Nephron (organoid): ENCODE measurements around the gene EFCAB11.

Experiments used
- H3K27ac Mint-ChIP-seq, 3 experiments: 2 replicates each; pipeline ENCODE4 v1.8.0; 2020; ENCODE audit warnings: mixed read lengths in 3 of 3, mild to moderate bottlenecking in 2 of 3, moderate library complexity in 1 of 3
- H3K27me3 Mint-ChIP-seq: 2 replicates; pipeline ENCODE4 v1.8.0; 2021; ENCODE audit warnings: low read depth, mild to moderate bottlenecking, moderate library complexity, mixed read lengths
- H3K36me3 Mint-ChIP-seq: 2 replicates; pipeline ENCODE4 v1.8.0; 2020; ENCODE audit warnings: low read depth, mixed read lengths
- H3K4me1 Mint-ChIP-seq: 2 replicates; pipeline ENCODE4 v1.8.0; 2020; ENCODE audit warnings: mixed read lengths
- H3K4me3 Mint-ChIP-seq, 3 experiments: 2 replicates each; pipeline ENCODE4 v1.8.0; 2020; ENCODE audit warnings: mild to moderate bottlenecking in 3 of 3, mixed read lengths in 3 of 3, moderate library complexity in 2 of 3
- H3K9me3 Mint-ChIP-seq: 2 replicates; pipeline ENCODE4 v1.8.0; 2020; ENCODE audit warnings: mixed read lengths
- TF ChIP-seq, protein P1 (sequence below), 3 experiments: fragments of 200-600 bp; sonication (generic); IDR thresholded peaks; one replicate each; pipeline ENCODE4 v1.5.0; 2021; ENCODE audit warnings: antibody characterized with exemption in 3 of 3; ENCODE audit not compliant: unreplicated experiment in 3 of 3

Gene EFCAB11

DNA sequence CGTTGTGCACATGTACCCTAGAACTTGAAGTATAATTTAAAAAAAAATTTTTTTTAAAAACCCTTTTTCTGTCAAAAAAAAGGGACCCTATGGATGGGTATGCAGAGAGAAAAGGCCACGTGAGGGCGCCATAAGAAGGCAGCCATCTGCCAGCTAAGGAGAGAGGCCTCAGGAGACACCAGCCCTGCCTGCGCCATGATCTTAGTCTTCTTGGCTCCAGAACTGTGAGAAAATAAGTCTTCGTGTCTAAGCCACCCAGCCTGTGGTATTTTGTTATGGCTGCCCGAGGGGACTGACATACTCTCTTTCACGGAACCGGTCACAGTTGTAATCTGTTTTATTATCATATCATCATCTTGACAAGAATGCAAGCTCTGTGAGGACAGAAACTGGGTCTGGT lies 174.8 kb downstream of the EFCAB11 start:
- H3K27me3 Mint-ChIP-seq: peaks cover 5% of the 10 kb centered on the region
- H3K9me3 Mint-ChIP-seq: no peaks in the 10 kb centered on the region
- H3K4me3 Mint-ChIP-seq: no peak overlapping the region
- TF ChIP-seq, protein P1, sequence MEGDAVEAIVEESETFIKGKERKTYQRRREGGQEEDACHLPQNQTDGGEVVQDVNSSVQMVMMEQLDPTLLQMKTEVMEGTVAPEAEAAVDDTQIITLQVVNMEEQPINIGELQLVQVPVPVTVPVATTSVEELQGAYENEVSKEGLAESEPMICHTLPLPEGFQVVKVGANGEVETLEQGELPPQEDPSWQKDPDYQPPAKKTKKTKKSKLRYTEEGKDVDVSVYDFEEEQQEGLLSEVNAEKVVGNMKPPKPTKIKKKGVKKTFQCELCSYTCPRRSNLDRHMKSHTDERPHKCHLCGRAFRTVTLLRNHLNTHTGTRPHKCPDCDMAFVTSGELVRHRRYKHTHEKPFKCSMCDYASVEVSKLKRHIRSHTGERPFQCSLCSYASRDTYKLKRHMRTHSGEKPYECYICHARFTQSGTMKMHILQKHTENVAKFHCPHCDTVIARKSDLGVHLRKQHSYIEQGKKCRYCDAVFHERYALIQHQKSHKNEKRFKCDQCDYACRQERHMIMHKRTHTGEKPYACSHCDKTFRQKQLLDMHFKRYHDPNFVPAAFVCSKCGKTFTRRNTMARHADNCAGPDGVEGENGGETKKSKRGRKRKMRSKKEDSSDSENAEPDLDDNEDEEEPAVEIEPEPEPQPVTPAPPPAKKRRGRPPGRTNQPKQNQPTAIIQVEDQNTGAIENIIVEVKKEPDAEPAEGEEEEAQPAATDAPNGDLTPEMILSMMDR (IDR thresholded peaks at IDR 0.05; ENCODE audit: unreplicated experiment in 3 of 3): no peak
- H3K36me3 Mint-ChIP-seq: no peaks in the 10 kb centered on the region
- H3K27ac Mint-ChIP-seq: no peak overlapping the region
- H3K4me1 Mint-ChIP-seq: peaks cover 8% of the 10 kb centered on the region

DNA sequence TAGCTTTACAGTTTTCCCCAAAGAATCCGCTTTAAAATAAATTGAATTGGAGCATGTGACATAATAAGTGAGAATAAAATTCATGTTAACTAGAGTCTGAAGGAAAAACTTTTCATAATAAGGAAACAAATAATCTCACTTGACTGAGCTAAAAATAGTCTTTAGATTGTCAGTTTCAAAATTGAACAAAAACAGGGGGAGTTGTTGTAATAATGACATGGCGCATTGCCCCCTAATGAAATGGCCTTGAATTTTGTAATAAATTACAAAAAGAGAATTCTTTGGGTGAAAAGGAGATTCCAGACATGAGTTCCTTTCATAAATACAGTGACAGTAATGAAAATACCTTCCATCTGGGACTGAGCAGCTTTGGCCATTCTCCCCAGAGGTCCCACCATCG lies 178.6 kb downstream of the EFCAB11 start:
- TF ChIP-seq, protein P1 (IDR thresholded peaks at IDR 0.05; ENCODE audit: unreplicated experiment in 3 of 3): no peak
- no peak overlapping the region for H3K27ac Mint-ChIP-seq
- no peaks in the 10 kb centered on the region for H3K36me3 Mint-ChIP-seq
- H3K9me3 Mint-ChIP-seq: no peaks in the 10 kb centered on the region
- H3K27me3 Mint-ChIP-seq: peaks cover 17% of the 10 kb centered on the region
- peaks cover 4% of the 10 kb centered on the region for H3K4me1 Mint-ChIP-seq
- no peak overlapping the region for H3K4me3 Mint-ChIP-seq

DNA sequence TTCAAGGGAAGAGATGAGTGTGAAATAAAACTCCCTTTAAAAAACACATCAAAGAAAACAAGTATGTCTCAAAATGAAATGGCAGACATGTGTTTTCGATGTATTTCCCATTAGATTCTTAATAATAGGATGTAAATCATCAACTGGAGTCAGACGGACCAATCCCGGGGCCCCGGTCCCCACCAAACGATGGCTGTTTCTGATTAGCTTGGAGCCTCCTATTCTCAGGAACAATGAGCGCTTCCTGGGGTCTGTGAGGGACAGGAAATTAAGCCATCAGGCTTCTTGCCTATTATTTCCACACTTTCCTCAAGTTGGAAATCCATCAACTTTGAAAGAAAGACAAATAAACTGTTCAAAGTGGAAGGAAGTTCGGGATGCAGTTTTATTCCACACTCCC lies 179.4 kb downstream of the EFCAB11 start:
- Mint-ChIP-seq H3K4me1 (peaks cover 4% of the 10 kb centered on the region), H3K27ac (no peak overlapping the region), H3K36me3 (no peaks in the 10 kb centered on the region), H3K27me3 (peaks cover 17% of the 10 kb centered on the region), H3K9me3 (no peaks in the 10 kb centered on the region), H3K4me3 (no peak overlapping the region)
- TF ChIP-seq, protein P1 (IDR thresholded peaks at IDR 0.05; ENCODE audit: unreplicated experiment in 3 of 3): no peak

DNA sequence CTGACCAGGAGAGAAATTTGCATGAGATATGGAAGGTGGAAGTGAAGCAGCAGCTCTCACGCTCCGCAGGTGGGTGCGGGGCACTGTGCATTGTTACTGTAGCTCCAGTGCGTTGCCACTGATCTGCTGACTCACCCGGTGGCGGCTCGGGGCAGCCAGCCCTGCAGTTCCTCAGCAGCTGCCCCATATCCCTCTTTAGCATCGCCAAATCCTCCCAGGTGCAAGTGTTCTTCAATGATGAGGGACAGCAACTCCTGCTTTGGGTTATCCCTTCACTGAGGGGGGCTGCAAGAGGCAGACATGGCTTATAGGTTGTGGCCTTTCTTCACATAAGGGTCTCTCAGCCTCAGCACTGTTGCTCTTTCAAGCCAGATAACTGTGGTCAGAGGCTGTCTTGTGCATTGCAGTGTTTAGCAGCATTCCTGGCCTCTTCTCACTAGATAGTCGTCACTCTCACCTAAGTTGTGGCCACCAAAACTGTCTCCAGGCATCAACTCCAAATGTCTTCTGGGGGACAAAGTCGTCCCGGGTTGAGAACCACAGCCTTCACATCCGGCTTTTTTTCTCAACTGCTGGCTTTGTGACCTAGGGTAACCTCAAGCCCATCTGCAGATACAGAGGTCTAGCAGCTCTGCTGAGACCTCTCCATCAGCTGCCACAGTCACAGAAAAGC lies 180.8 kb downstream of the EFCAB11 start:
- Mint-ChIP-seq H3K27ac (no peak overlapping the region), H3K4me1 (peaks cover 4% of the 10 kb centered on the region), H3K27me3 (peaks cover 17% of the 10 kb centered on the region), H3K36me3 (no peaks in the 10 kb centered on the region), H3K4me3 (no peak overlapping the region), H3K9me3 (no peaks in the 10 kb centered on the region)
- TF ChIP-seq, protein P1 (IDR thresholded peaks at IDR 0.05; ENCODE audit: unreplicated experiment in 3 of 3): no peak

DNA sequence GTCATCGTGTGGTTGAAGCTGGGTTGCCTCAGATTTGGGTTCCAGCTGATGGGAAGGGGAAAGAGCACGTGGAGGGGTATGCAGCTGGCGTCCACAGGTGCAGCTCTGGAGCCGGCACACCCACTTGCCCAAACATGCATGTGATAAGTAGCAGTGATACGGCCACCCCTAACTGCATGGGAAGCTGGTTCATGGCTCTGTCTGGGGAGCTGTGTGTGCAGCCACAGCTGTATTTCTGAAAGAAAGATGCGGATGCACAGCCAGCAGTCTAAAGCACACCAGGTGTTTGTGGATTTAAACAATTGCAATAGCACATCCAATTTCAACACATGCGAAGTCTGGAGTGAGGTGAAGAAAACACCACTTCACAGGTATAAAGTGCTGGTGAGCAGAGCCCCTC lies 181.4 kb downstream of the EFCAB11 start:
- Mint-ChIP-seq H3K4me3 (no peak overlapping the region), H3K27ac (no peak overlapping the region), H3K4me1 (peaks cover 4% of the 10 kb centered on the region), H3K9me3 (no peaks in the 10 kb centered on the region), H3K27me3 (peaks cover 17% of the 10 kb centered on the region), H3K36me3 (no peaks in the 10 kb centered on the region)
- TF ChIP-seq, protein P1 (IDR thresholded peaks at IDR 0.05; ENCODE audit: unreplicated experiment in 3 of 3): no peak

DNA sequence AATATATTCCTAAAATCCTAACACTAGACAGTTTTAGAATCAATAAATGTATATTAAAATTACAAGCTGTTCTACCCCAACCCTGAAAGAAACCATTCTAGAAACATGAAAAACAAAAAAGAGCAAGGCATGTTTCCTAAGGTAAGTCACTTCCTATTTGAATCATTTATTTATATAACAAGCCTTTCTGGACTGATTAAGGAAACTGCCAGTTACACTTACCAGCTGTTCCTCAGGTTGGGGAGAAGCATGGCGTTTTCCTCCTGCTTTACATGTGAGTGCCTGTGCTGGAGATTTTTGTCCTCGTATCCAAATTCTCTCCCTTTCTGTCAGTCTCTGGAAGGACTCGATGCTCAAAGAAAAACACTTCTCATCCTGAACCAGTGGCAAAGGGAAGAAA lies 183.3 kb downstream of the EFCAB11 start:
- Mint-ChIP-seq H3K4me3 (no peak overlapping the region), H3K36me3 (no peaks in the 10 kb centered on the region), H3K27ac (no peak overlapping the region), H3K27me3 (peaks cover 17% of the 10 kb centered on the region), H3K4me1 (peaks cover 4% of the 10 kb centered on the region), H3K9me3 (peaks cover 5% of the 10 kb centered on the region)
- TF ChIP-seq, protein P1 (IDR thresholded peaks at IDR 0.05; ENCODE audit: unreplicated experiment in 3 of 3): no peak
